Measurements from ENCODE around the gene PMEPA1. TPM values are rescaled to one million over a fixed set of nuclear protein-coding genes. Genes with fewer than 3 reads are reported as not detected.

The PMEPA1 gene
- total and polyA plus RNA-seq, 10 of the 15 experiments (the other 5 are each of a cell fraction or from before 2014, with no cell fraction given): 0.02 to 0.10 (median 0.04) TPM; not detected in 3

GRCh38 chr20:57709823-57710799 is at the start of gene PMEPA1 (continued):
- TF ChIP-seq MAX (IDR thresholded peaks at IDR 0.05; ENCODE audit: low read depth, low read length): no peak
- no peak for TF ChIP-seq NR2C2 (IDR thresholded peaks at IDR 0.05; ENCODE audit: borderline replicate concordance, control insufficient read depth, insufficient read length, low read depth)
- peak; percentile 42; the same call in 1 of the 2 replicates for TF ChIP-seq CREM (IDR thresholded peaks at IDR 0.05; ENCODE audit: low read depth)
- no peak for TF ChIP-seq ZNF24 (IDR thresholded peaks at IDR 0.05)
- TF ChIP-seq BRCA1 (IDR thresholded peaks at IDR 0.05; ENCODE audit: low read depth, low read length): no peak
- TF ChIP-seq HDAC6 (IDR thresholded peaks at IDR 0.05; ENCODE audit: unreplicated experiment): peak; percentile 78
- TF ChIP-seq ZNF622 (IDR thresholded peaks at IDR 0.05): no peak
- TF ChIP-seq KDM1A (IDR thresholded peaks at IDR 0.05; ENCODE audit: borderline replicate concordance): no peak
- no peak for TF ChIP-seq CBX5 (IDR thresholded peaks at IDR 0.05; ENCODE audit: low read depth)
- TF ChIP-seq BACH1 (IDR thresholded peaks at IDR 0.05; ENCODE audit: borderline replicate concordance): no peak
- TF ChIP-seq FOXM1 (IDR thresholded peaks at IDR 0.05; ENCODE audit: low read depth, low read length): no peak
- peak; percentile 89 for TF ChIP-seq ZSCAN29 (IDR thresholded peaks at IDR 0.05)
- TF ChIP-seq PAX5 (IDR thresholded peaks at IDR 0.05; ENCODE audit: borderline replicate concordance, low read depth, low read length): 0 out of 2 replicates have a peak, but pooled peaks have one; percentile 12
- TF ChIP-seq NFIC (IDR thresholded peaks at IDR 0.05; ENCODE audit: low read depth, low read length): no peak
- TF ChIP-seq SUPT20H (IDR thresholded peaks at IDR 0.05; ENCODE audit: borderline replicate concordance, control insufficient read depth, low read depth, low read length): no peak
- TF ChIP-seq ZBTB33 (IDR thresholded peaks at IDR 0.05): no peak
- no peak for TF ChIP-seq ELK1 (IDR thresholded peaks at IDR 0.05; ENCODE audit: low read depth, low read length)
- TF ChIP-seq NR2F1 (conservative IDR thresholded peaks at IDR 0.05): 0 out of 2 replicates have a peak, but pooled peaks have one; percentile 37
- peak in 1 of 2 experiments; percentile 49; a peak in 1 of 4 replicates for TF ChIP-seq BHLHE40 (IDR thresholded peaks at IDR 0.05; ENCODE audit: borderline replicate concordance in 1 of 2, low read depth in 2 of 2, low read length in 1 of 2)
- TF ChIP-seq CHD4 (IDR thresholded peaks at IDR 0.05): no peak
- TF ChIP-seq BCL11A (IDR thresholded peaks at IDR 0.05; ENCODE audit: low read depth, low read length): no peak
- no peak for TF ChIP-seq IKZF2 (IDR thresholded peaks at IDR 0.05)
- TF ChIP-seq ZNF274 (IDR thresholded peaks at IDR 0.05; ENCODE audit: insufficient read depth, insufficient read length): no peak
- no peak for TF ChIP-seq ZBED1 (IDR thresholded peaks at IDR 0.05; ENCODE audit: borderline replicate concordance)
- TF ChIP-seq REST (IDR thresholded peaks at IDR 0.05; ENCODE audit: low read depth, low read length): no peak
